ENCODE data around the gene TBC1D23. TPM values are rescaled to one million over a fixed set of nuclear protein-coding genes. Genes with fewer than 3 reads are reported as not detected.

TBC1D23 gene
- total and polyA plus RNA-seq, 2 experiments from 2014 or later, result 22.4 to 34.4 TPM

- H3K4me1 ChIP-seq (ENCODE audit: insufficient read depth), result no peaks in the 10 kb centered on the region
- no peaks in the 10 kb centered on the region for H3K4me1 Mint-ChIP-seq
Observed at GRCh38 chr3:100358413-100358812, 97.6 kb downstream of the TBC1D23 start.

More at GRCh38 chr3:100358413-100358812, 97.6 kb downstream of the TBC1D23 start:
- ATAC-seq (no peak), DNase-seq (ENCODE audit: low spot score) (no peak)
- no peak overlapping the region for H3K27ac Mint-ChIP-seq
- no peak for TF ChIP-seq STAT1 (IDR thresholded peaks at IDR 0.05; ENCODE audit: unreplicated experiment)
- TF ChIP-seq JUNB (IDR thresholded peaks at IDR 0.05; ENCODE audit: unreplicated experiment), result no peak
- TF ChIP-seq ZNF331 (CRISPR knock-in tag; IDR thresholded peaks at IDR 0.05; ENCODE audit: low read depth), result no peak
- TF ChIP-seq POLR2AphosphoS5 (IDR thresholded peaks at IDR 0.05; ENCODE audit: low read depth), result no peak
- TF ChIP-seq REST (IDR thresholded peaks at IDR 0.05; ENCODE audit: unreplicated experiment), result no peak
- no peak for TF ChIP-seq CTCF (conservative IDR thresholded peaks at IDR 0.05; ENCODE audit: low read depth in 2 of 2)
- no peak overlapping the region for H2AFZ ChIP-seq
- no peaks in the 10 kb centered on the region for H3K79me2 ChIP-seq (replicated peaks; ENCODE audit: insufficient read depth)
- peaks cover 12% of the 10 kb centered on the region; the same call in 1 of the 2 replicates for H3K36me3 ChIP-seq (ENCODE audit: insufficient read depth)
- H3K4me3 Mint-ChIP-seq, result no peak overlapping the region
- H3K9me2 ChIP-seq (ENCODE audit: insufficient read depth), result no peaks in the 10 kb centered on the region
- no peak overlapping the region for H3K27ac ChIP-seq (ENCODE audit: low read depth)
- H3K27me3 Mint-ChIP-seq (ENCODE audit: insufficient read depth, low read depth, poor library complexity), result peaks cover 3% of the 10 kb centered on the region
- H3F3A ChIP-seq (replicated peaks; ENCODE audit: low read depth), result no peaks in the 10 kb centered on the region
- H3K36me3 Mint-ChIP-seq (ENCODE audit: low read depth), result peaks cover 22% of the 10 kb centered on the region; the same call in 2 of the 3 replicates
- peaks cover 3% of the 10 kb centered on the region; the same call in 2 of the 3 replicates for H3K9me3 Mint-ChIP-seq
- no peaks in the 10 kb centered on the region for H4K20me1 ChIP-seq (replicated peaks; ENCODE audit: insufficient read depth)
- no peak overlapping the region for H3K4me2 ChIP-seq
- H3K4me3 ChIP-seq, result no peak overlapping the region
- no peaks in the 10 kb centered on the region for H3K27me3 ChIP-seq (ENCODE audit: insufficient read depth)

Data from GM23338 (cell line).